Neuronal stem cell (in vitro differentiated cells): ENCODE results near the gene TMEM87A.
"Not testable (repeated sequence)": the region's sequence is repeated elsewhere in the genome, so short reads cannot be mapped to it uniquely, and the experiment has no call there.

Experiments
- DNase-seq: peaks from one replicate; pipeline ENCODE4 v3.0.0-alpha.2; 2013; ENCODE audit warnings: low spot score
- H2AFZ ChIP-seq: one replicate; pipeline ENCODE4 v1.6.1; 2013; ENCODE audit warnings: mild to moderate bottlenecking, low read length, inconsistent platforms
- H2AK5ac ChIP-seq: 2 replicates; pipeline ENCODE4 v1.6.1; 2013; ENCODE audit warnings: low read depth, mild to moderate bottlenecking, inconsistent platforms, low read length, moderate library complexity, mixed read lengths
- H2BK120ac ChIP-seq: 2 replicates; pipeline ENCODE4 v1.6.1; 2013; ENCODE audit warnings: low read depth, mild to moderate bottlenecking, inconsistent platforms, low read length, moderate library complexity, mixed read lengths
- H2BK12ac ChIP-seq: one replicate; pipeline ENCODE4 v1.6.1; 2013; ENCODE audit warnings: low read length, inconsistent platforms
- H2BK15ac ChIP-seq: 2 replicates; pipeline ENCODE4 v1.6.1; 2013; ENCODE audit warnings: mild to moderate bottlenecking, low read length, inconsistent platforms, mixed read lengths
- H2BK5ac ChIP-seq: one replicate; pipeline ENCODE4 v1.6.1; 2013; ENCODE audit warnings: inconsistent platforms, mild to moderate bottlenecking, low read length, moderate library complexity
- H3K14ac ChIP-seq: one replicate; pipeline ENCODE4 v1.6.1; 2013; ENCODE audit warnings: low read length, inconsistent platforms
- H3K18ac ChIP-seq: 2 replicates; pipeline ENCODE4 v1.6.1; 2013; ENCODE audit warnings: low read length, inconsistent platforms
- H3K23ac ChIP-seq: 2 replicates; pipeline ENCODE4 v1.6.1; 2013; ENCODE audit warnings: low read depth, mild to moderate bottlenecking, mixed read lengths, low read length, inconsistent platforms; ENCODE audit not compliant: poor library complexity
- H3K27ac ChIP-seq: replicated peaks from 3 replicates; pipeline ENCODE4 v1.5.1; 2013; ENCODE audit warnings: low read length, inconsistent platforms
- H3K27me3 ChIP-seq, 3 experiments: 2 replicates each; pipeline ENCODE4 v1.6.1; 2013; ENCODE audit warnings: low read length in 3 of 3, mild to moderate bottlenecking in 2 of 3, inconsistent platforms in 1 of 3, low read depth in 1 of 3, mixed read lengths in 1 of 3, moderate library complexity in 1 of 3; ENCODE audit not compliant: control insufficient read depth in 3 of 3, insufficient read depth in 3 of 3
- H3K36me3 ChIP-seq, 2 donors: replicated peaks in 1 of 2; 2 replicates each; pipeline ENCODE4 v1.6.1; 2013; ENCODE audit warnings: low read length in 2 of 2; ENCODE audit not compliant: control insufficient read depth in 2 of 2, insufficient read depth in 2 of 2
- H3K4ac ChIP-seq: 2 replicates; pipeline ENCODE4 v1.6.1; 2013; ENCODE audit warnings: inconsistent platforms, mild to moderate bottlenecking, low read length, moderate library complexity
- H3K4me1 ChIP-seq, 2 donors: 1 replicate in 1 of 2; 2 replicates in 1 of 2; pipeline ENCODE4 v1.6.1; 2013; ENCODE audit warnings: low read length in 2 of 2, low read depth in 1 of 2; ENCODE audit not compliant: control insufficient read depth in 2 of 2, insufficient read depth in 1 of 2
- H3K4me2 ChIP-seq: one replicate; pipeline ENCODE4 v1.6.1; 2013; ENCODE audit warnings: mild to moderate bottlenecking, low read length, inconsistent platforms; ENCODE audit not compliant: insufficient read depth, poor library complexity, severe bottlenecking
- H3K4me3 ChIP-seq, 2 donors: 2 replicates each; pipeline ENCODE4 v1.5.1; 2013; ENCODE audit warnings: low read length in 2 of 2, mild to moderate bottlenecking in 2 of 2, inconsistent platforms in 1 of 2, moderate library complexity in 1 of 2
- H3K79me1 ChIP-seq: one replicate; pipeline ENCODE4 v1.6.1; 2013; ENCODE audit warnings: low read depth, mild to moderate bottlenecking, inconsistent platforms, low read length, moderate library complexity
- H3K9ac ChIP-seq: one replicate; pipeline ENCODE4 v1.6.1; 2013; ENCODE audit warnings: mild to moderate bottlenecking, low read depth, low read length, inconsistent platforms; ENCODE audit not compliant: poor library complexity
- H3K9me3 ChIP-seq, 2 donors: replicated peaks in 1 of 2; 2 replicates each; pipeline versions ENCODE3 to v1.6.1; 2013; ENCODE audit warnings: low read length in 2 of 2, mild to moderate bottlenecking in 2 of 2, inconsistent platforms in 1 of 2, low read depth in 1 of 2, mixed read lengths in 1 of 2, moderate library complexity in 1 of 2; ENCODE audit not compliant: control insufficient read depth in 2 of 2, insufficient read depth in 1 of 2
- H4K8ac ChIP-seq: one replicate; pipeline ENCODE4 v1.6.1; 2013; ENCODE audit warnings: low read depth, mild to moderate bottlenecking, inconsistent platforms, low read length, moderate library complexity
- H4K91ac ChIP-seq: one replicate; pipeline ENCODE4 v1.6.1; 2013; ENCODE audit warnings: low read length, low read depth, mild to moderate bottlenecking, inconsistent platforms; ENCODE audit not compliant: poor library complexity
- WGBS, 2 donors: extraction: QIAGEN DNeasy Blood & Tissue Kit; methylation state at CpG; one replicate each; pipeline ENCODE4 v1.1.7; 2013; ENCODE audit warnings: missing lambda C conversion rate in 2 of 2, mixed read lengths in 1 of 2; ENCODE audit not compliant: insufficient read length in 2 of 2, insufficient replicate concordance in 1 of 2; ENCODE audit errors: extremely low coverage in 2 of 2; 5-methylcytosine and 5-hydroxymethylcytosine counted together

Gene TMEM87A

DNA sequence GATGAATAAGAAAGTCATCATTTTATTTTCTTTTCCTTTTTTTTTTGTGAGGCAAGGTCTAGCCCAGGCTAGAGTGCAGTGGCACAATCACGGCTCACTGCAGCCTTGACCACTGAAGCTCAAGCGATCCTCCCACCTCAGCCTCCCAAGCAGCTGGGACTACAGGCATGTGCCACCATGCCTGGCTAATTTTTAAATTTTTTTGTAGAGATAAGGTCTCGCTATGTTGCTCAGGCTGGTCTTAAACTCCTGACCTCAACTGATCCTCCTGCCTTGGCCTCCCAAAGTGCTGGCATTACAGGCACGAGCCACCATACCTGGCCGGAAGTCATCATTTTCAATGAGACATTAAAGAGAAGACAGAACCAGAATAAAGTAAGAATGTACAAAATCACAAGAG lies 44.3 kb downstream of the TMEM87A start:
- H3K9ac ChIP-seq, H4K8ac ChIP-seq, H3K4me2 ChIP-seq, DNase-seq, H3K18ac ChIP-seq, H4K91ac ChIP-seq, H2BK15ac ChIP-seq, H3K27me3 ChIP-seq, H3K79me1 ChIP-seq, H3K14ac ChIP-seq, H2AFZ ChIP-seq, H2BK120ac ChIP-seq, H3K4me1 ChIP-seq, H2BK5ac ChIP-seq, H3K23ac ChIP-seq, H3K4ac ChIP-seq, H3K4me3 ChIP-seq, H2BK12ac ChIP-seq, H3K27ac ChIP-seq, H2AK5ac ChIP-seq, H3K9me3 ChIP-seq: not testable (repeated sequence)
- peaks cover 9 to 97% of the 10 kb centered on the region in 2 donors for H3K36me3 ChIP-seq
- no CpG with 5 or more reads among the region's 5 CpGs for WGBS, 2 donors

DNA sequence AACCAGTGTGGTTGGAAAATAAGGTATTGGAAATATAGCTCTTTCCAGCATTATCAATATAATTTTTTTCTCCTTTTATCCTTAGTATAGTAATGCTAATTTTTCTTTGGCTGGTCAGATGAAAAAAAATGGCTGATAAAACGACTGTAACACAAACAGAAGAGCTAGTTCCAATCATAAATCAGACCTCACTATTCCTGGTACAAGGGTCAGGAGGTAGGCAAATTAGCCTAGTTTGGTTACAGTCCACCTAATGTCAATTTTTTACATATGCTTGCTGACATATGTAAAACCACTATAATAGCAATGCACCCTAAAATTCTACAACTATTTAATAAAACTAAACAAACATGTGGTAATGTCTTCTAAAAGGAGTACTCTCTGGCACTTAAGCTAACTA lies 45.2 kb downstream of the TMEM87A start:
- no peak overlapping the region for H2AK5ac ChIP-seq
- no peak overlapping the region for H2AFZ ChIP-seq
- no peak overlapping the region for H3K14ac ChIP-seq
- no peak overlapping the region for H3K9ac ChIP-seq
- H3K27me3 ChIP-seq, result no peaks in the 10 kb centered on the region
- H3K4me1 ChIP-seq, result no peaks in the 10 kb centered on the region
- no peak overlapping the region for H4K91ac ChIP-seq
- H3K18ac ChIP-seq, result no peak overlapping the region
- H3K4ac ChIP-seq, result no peak overlapping the region
- H3K79me1 ChIP-seq, result no peaks in the 10 kb centered on the region
- no peaks in the 10 kb centered on the region for H3K9me3 ChIP-seq
- H2BK12ac ChIP-seq, result no peak overlapping the region
- no peak overlapping the region for H2BK15ac ChIP-seq
- WGBS, 2 donors, result no CpG with 5 or more reads among the region's 1 CpG
- peaks cover 13 to 97% of the 10 kb centered on the region in 2 donors for H3K36me3 ChIP-seq
- no peak overlapping the region for H3K4me3 ChIP-seq
- no peak overlapping the region for H3K4me2 ChIP-seq
- no peak for DNase-seq
- H4K8ac ChIP-seq, result no peak overlapping the region
- H2BK120ac ChIP-seq, result no peak overlapping the region
- H3K23ac ChIP-seq, result no peak overlapping the region
- no peak overlapping the region for H2BK5ac ChIP-seq
- H3K27ac ChIP-seq, result no peak overlapping the region

DNA sequence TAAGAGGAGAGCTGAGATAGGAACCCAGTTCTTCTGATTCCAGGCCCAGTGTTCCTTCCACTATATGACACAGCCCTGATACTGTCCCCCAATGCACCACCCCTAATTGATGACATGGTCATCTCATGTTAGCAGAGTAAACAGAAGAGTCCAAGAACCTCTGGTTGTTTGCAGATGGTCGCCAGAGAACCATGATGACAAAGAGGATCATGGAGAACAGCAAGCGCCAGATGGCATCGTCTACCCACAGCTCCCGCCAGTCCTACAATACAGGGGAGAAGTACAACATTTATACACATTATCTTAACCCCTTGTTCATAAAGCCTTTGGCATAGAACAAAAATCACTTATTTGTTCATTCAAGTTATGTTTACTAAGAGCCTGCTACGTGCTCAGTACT lies 46.6 kb downstream of the TMEM87A start:
- WGBS, 2 donors, result no CpG with 5 or more reads among the region's 5 CpGs
- no peak overlapping the region for H3K4me3 ChIP-seq
- H4K91ac ChIP-seq, result no peak overlapping the region
- no peak overlapping the region for H4K8ac ChIP-seq
- no peaks in the 10 kb centered on the region for H3K27me3 ChIP-seq
- no peak overlapping the region for H3K9ac ChIP-seq
- H3K4me2 ChIP-seq, result no peak overlapping the region
- H2AFZ ChIP-seq, result no peak overlapping the region
- H2AK5ac ChIP-seq, result no peak overlapping the region
- H3K23ac ChIP-seq, result no peak overlapping the region
- H2BK120ac ChIP-seq, result no peak overlapping the region
- no peak overlapping the region for H2BK12ac ChIP-seq
- no peak overlapping the region for H3K27ac ChIP-seq
- H2BK5ac ChIP-seq, result no peak overlapping the region
- H2BK15ac ChIP-seq, result no peak overlapping the region
- H3K79me1 ChIP-seq, result no peaks in the 10 kb centered on the region
- no peak for DNase-seq
- peaks cover 13 to 99% of the 10 kb centered on the region in 2 donors for H3K36me3 ChIP-seq
- H3K9me3 ChIP-seq, result no peaks in the 10 kb centered on the region
- H3K4me1 ChIP-seq, result no peaks in the 10 kb centered on the region
- no peak overlapping the region for H3K14ac ChIP-seq
- H3K18ac ChIP-seq, result no peak overlapping the region
- H3K4ac ChIP-seq, result no peak overlapping the region

DNA sequence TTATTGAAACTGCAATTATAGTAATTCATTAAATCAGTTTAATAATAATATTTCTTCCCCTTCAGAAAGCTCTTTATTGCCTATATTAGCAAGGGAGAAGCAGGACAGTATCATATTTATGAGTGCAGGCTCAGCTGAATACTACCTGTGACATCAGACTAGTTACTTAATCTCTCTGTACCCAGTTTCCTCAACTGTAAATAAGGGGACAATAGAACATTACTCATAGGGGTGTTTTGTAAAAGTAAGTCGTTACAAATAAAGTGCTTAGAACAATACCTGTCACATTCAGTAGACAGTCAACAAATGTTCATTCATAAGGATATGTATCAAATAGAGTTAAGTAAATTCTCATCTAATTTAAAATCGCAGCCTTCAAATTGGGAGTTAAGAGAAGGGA lies 53.0 kb downstream of the TMEM87A start:
- no peak overlapping the region for H2BK12ac ChIP-seq
- no peaks in the 10 kb centered on the region for H3K9me3 ChIP-seq
- H2AFZ ChIP-seq, result no peak overlapping the region
- no CpG with 5 or more reads among the region's 2 CpGs for WGBS, 2 donors
- H3K9ac ChIP-seq, result no peak overlapping the region
- peaks cover 8 to 89% of the 10 kb centered on the region in 2 donors for H3K36me3 ChIP-seq
- H3K4me1 ChIP-seq, result no peaks in the 10 kb centered on the region
- H3K4me2 ChIP-seq, result no peak overlapping the region
- no peak overlapping the region for H4K8ac ChIP-seq
- H3K23ac ChIP-seq, result no peak overlapping the region
- no peak overlapping the region for H3K4me3 ChIP-seq
- H3K79me1 ChIP-seq, result no peaks in the 10 kb centered on the region
- no peak overlapping the region for H3K18ac ChIP-seq
- H3K4ac ChIP-seq, result no peak overlapping the region
- no peak overlapping the region for H3K14ac ChIP-seq
- H4K91ac ChIP-seq, result no peak overlapping the region
- no peak overlapping the region for H3K27ac ChIP-seq
- no peak overlapping the region for H2BK5ac ChIP-seq
- H3K27me3 ChIP-seq, result no peaks in the 10 kb centered on the region
- no peak overlapping the region for H2AK5ac ChIP-seq
- no peak for DNase-seq
- no peak overlapping the region for H2BK15ac ChIP-seq
- H2BK120ac ChIP-seq, result no peak overlapping the region
